H9 (cell line): ENCODE data around the gene STOM. TPM values are rescaled to one million over a fixed set of nuclear protein-coding genes. Genes with fewer than 3 reads are reported as not detected.
"Not testable (repeated sequence)": the region's sequence is repeated elsewhere in the genome, so short reads cannot be mapped to it uniquely, and the experiment has no call there.

Experiments used
- DNase-seq: peaks from one replicate; pipeline ENCODE4 v3.0.0-alpha.2; 2017
- H2AFZ ChIP-seq: one replicate; pipeline ENCODE4 v1.6.1; 2013; ENCODE audit warnings: mild to moderate bottlenecking, low read length, control low read depth, moderate library complexity
- H2AK5ac ChIP-seq: 2 replicates; pipeline ENCODE4 v1.6.1; 2013; ENCODE audit warnings: low read length, control low read depth, mixed read lengths; ENCODE audit not compliant: insufficient read length
- H2BK120ac ChIP-seq: one replicate; pipeline ENCODE4 v1.6.1; 2013; ENCODE audit warnings: low read depth, mild to moderate bottlenecking, low read length, control low read depth, inconsistent platforms; ENCODE audit not compliant: poor library complexity, severe bottlenecking
- H2BK12ac ChIP-seq: 2 replicates; pipeline ENCODE4 v1.6.1; 2013; ENCODE audit warnings: low read length, control low read depth, mixed read lengths, low read depth; ENCODE audit not compliant: insufficient read length
- H2BK15ac ChIP-seq: 2 replicates; pipeline ENCODE4 v1.6.1; 2013; ENCODE audit warnings: low read depth, low read length, control low read depth
- H2BK20ac ChIP-seq: one replicate; pipeline ENCODE4 v1.6.1; 2013; ENCODE audit warnings: low read depth, mild to moderate bottlenecking, low read length, control low read depth, inconsistent platforms; ENCODE audit not compliant: poor library complexity, severe bottlenecking
- H2BK5ac ChIP-seq: 2 replicates; pipeline ENCODE4 v1.6.1; 2013; ENCODE audit warnings: low read length, control low read depth, mixed read lengths; ENCODE audit not compliant: insufficient read length
- H3K14ac ChIP-seq: 2 replicates; pipeline ENCODE4 v1.6.1; 2013; ENCODE audit warnings: low read length, control low read depth; ENCODE audit not compliant: insufficient read depth
- H3K18ac ChIP-seq: 2 replicates; pipeline ENCODE4 v1.6.1; 2013; ENCODE audit warnings: low read depth, mild to moderate bottlenecking, mixed read lengths, low read length, control low read depth; ENCODE audit not compliant: insufficient read length
- H3K23ac ChIP-seq: 2 replicates; pipeline ENCODE4 v1.6.1; 2013; ENCODE audit warnings: low read length, control low read depth, mixed read lengths, low read depth; ENCODE audit not compliant: insufficient read length
- H3K23me2 ChIP-seq: 2 replicates; pipeline ENCODE4 v1.6.1; 2013; ENCODE audit warnings: low read depth, mild to moderate bottlenecking, mixed read lengths, low read length, control low read depth; ENCODE audit not compliant: insufficient read length, poor library complexity, severe bottlenecking
- H3K27ac ChIP-seq: 2 replicates; pipeline ENCODE4 v1.5.1; 2013; ENCODE audit warnings: low read length, control low read depth, mixed read lengths, low read depth; ENCODE audit not compliant: insufficient read length
- H3K27me3 ChIP-seq: 2 replicates; pipeline ENCODE4 v1.6.1; 2013; ENCODE audit warnings: low read length, control low read depth, inconsistent platforms; ENCODE audit not compliant: insufficient read depth
- H3K4ac ChIP-seq: 2 replicates; pipeline ENCODE4 v1.6.1; 2013; ENCODE audit warnings: low read depth, mild to moderate bottlenecking, control low read depth, inconsistent platforms, low read length, moderate library complexity
- H3K4me1 ChIP-seq: 2 replicates; pipeline ENCODE4 v1.6.1; 2013; ENCODE audit warnings: low read length, control low read depth, inconsistent platforms; ENCODE audit not compliant: insufficient read depth
- H3K4me2 ChIP-seq: 2 replicates; pipeline ENCODE4 v1.6.1; 2013; ENCODE audit warnings: low read length, control low read depth, mixed read lengths; ENCODE audit not compliant: insufficient read length, insufficient read depth
- H3K56ac ChIP-seq: 2 replicates; pipeline ENCODE4 v1.6.1; 2013; ENCODE audit warnings: low read depth, mild to moderate bottlenecking, mixed read lengths, low read length, control low read depth; ENCODE audit not compliant: insufficient read length
- H3K79me1 ChIP-seq: 2 replicates; pipeline ENCODE4 v1.6.1; 2013; ENCODE audit warnings: low read depth, mild to moderate bottlenecking, moderate library complexity, low read length, control low read depth, inconsistent platforms; ENCODE audit not compliant: insufficient read depth, poor library complexity, severe bottlenecking
- H3K79me2 ChIP-seq: 2 replicates; pipeline ENCODE4 v1.6.1; 2013; ENCODE audit warnings: low read length, control low read depth, inconsistent platforms; ENCODE audit not compliant: insufficient read depth
- H3K9ac ChIP-seq: 2 replicates; pipeline ENCODE4 v1.6.1; 2013; ENCODE audit warnings: low read length, control low read depth, mixed read lengths; ENCODE audit not compliant: insufficient read length; ENCODE audit errors: extremely low read depth
- H3K9me3 ChIP-seq: one replicate; pipeline ENCODE4 v1.6.1; 2013; ENCODE audit warnings: low read depth, low read length, inconsistent platforms; ENCODE audit not compliant: control insufficient read depth
- H3T11ph ChIP-seq: one replicate; pipeline ENCODE4 v1.6.1; 2013; ENCODE audit warnings: mild to moderate bottlenecking, low read length, control low read depth, inconsistent platforms
- H4K20me1 ChIP-seq: one replicate; pipeline ENCODE4 v1.6.1; 2013; ENCODE audit not compliant: control insufficient read depth, insufficient read length, insufficient read depth
- H4K5ac ChIP-seq: 2 replicates; pipeline ENCODE4 v1.6.1; 2013; ENCODE audit warnings: low read depth, mild to moderate bottlenecking, mixed read lengths, low read length, control low read depth; ENCODE audit not compliant: insufficient read length
- H4K8ac ChIP-seq: replicated peaks from 2 replicates; pipeline ENCODE4 v1.6.1; 2013; ENCODE audit warnings: low read length, control low read depth, mixed read lengths, low read depth; ENCODE audit not compliant: insufficient read length
- H4K91ac ChIP-seq: 2 replicates; pipeline ENCODE4 v1.6.1; 2013; ENCODE audit warnings: low read depth, mild to moderate bottlenecking, moderate library complexity, mixed read lengths, low read length, control low read depth; ENCODE audit not compliant: insufficient read length
- H3K27ac Mint-ChIP-seq, 3 experiments: 2 replicates in 2 of 3; 3 replicates in 1 of 3; pipeline ENCODE4 v1.8.0; 2020 to 2021; ENCODE audit warnings: mixed read lengths in 3 of 3, mild to moderate bottlenecking in 1 of 3, moderate library complexity in 1 of 3
- H3K27me3 Mint-ChIP-seq: 2 replicates; pipeline ENCODE4 v1.8.0; 2021; ENCODE audit warnings: low read depth, mild to moderate bottlenecking, moderate library complexity, mixed read lengths
- H3K36me3 Mint-ChIP-seq, 3 experiments: 2 replicates in 2 of 3; 3 replicates in 1 of 3; pipeline ENCODE4 v1.8.0; 2020 to 2021; ENCODE audit warnings: low read depth in 3 of 3, mixed read lengths in 3 of 3; ENCODE audit not compliant: insufficient read depth in 1 of 3
- H3K4me1 Mint-ChIP-seq, 2 experiments: 2 replicates each; pipeline ENCODE4 v1.8.0; 2020; ENCODE audit warnings: mixed read lengths in 2 of 2
- H3K4me3 Mint-ChIP-seq, 2 experiments: 2 replicates in 1 of 2; 3 replicates in 1 of 2; pipeline ENCODE4 v1.8.0; 2020 to 2021; ENCODE audit warnings: mild to moderate bottlenecking in 2 of 2, mixed read lengths in 2 of 2, moderate library complexity in 1 of 2
- H3K9me3 Mint-ChIP-seq, 2 experiments: 2 replicates in 1 of 2; 3 replicates in 1 of 2; pipeline ENCODE4 v1.8.0; 2020; ENCODE audit warnings: mild to moderate bottlenecking in 2 of 2, mixed read lengths in 2 of 2, moderate library complexity in 1 of 2
- WGBS: extraction: QIAGEN DNeasy Blood & Tissue Kit; methylation state at CpG from one replicate; pipeline ENCODE4 v1.1.7; 2013; ENCODE audit warnings: missing lambda C conversion rate, low lambda C conversion rate, mixed read lengths; ENCODE audit not compliant: insufficient read length; ENCODE audit errors: extremely low coverage; 5-methylcytosine and 5-hydroxymethylcytosine counted together
- total RNA-seq: library from RNA; stranded (reverse); gene quantifications from 2 replicates; pipeline ENCODE4 v1.2.1, GENCODE V29; 2021
- TF ChIP-seq, protein P1 (sequence below): fragments of 200-600 bp; sonication (generic); conservative IDR thresholded peaks from 3 replicates; pipeline ENCODE4 v1.8.0; 2021; ENCODE audit warnings: antibody characterized with exemption, mild to moderate bottlenecking

The STOM gene
- total RNA-seq, 1 experiment from 2014 or later, result 15.3 TPM

- H3K14ac ChIP-seq, result no peak overlapping the region
- no peak overlapping the region for H3K9ac ChIP-seq
- no peak overlapping the region for H2BK15ac ChIP-seq
- H3K27me3 Mint-ChIP-seq, result peaks cover 15% of the 10 kb centered on the region
- H2AK5ac ChIP-seq, result no peak overlapping the region
- no peak overlapping the region for H3K23ac ChIP-seq
- H3K4me2 ChIP-seq, result no peak overlapping the region
- H4K8ac ChIP-seq, result no peak overlapping the region
- H3K4ac ChIP-seq, result no peak overlapping the region
- no peak overlapping the region for H3K4me3 Mint-ChIP-seq
- no peak overlapping the region for H3K18ac ChIP-seq
- H4K91ac ChIP-seq, result no peak overlapping the region
- DNase-seq, result no peak
- peaks cover 11 to 17% of the 10 kb centered on the region in 2 experiments for H3K9me3 Mint-ChIP-seq
- TF ChIP-seq, protein P1, sequence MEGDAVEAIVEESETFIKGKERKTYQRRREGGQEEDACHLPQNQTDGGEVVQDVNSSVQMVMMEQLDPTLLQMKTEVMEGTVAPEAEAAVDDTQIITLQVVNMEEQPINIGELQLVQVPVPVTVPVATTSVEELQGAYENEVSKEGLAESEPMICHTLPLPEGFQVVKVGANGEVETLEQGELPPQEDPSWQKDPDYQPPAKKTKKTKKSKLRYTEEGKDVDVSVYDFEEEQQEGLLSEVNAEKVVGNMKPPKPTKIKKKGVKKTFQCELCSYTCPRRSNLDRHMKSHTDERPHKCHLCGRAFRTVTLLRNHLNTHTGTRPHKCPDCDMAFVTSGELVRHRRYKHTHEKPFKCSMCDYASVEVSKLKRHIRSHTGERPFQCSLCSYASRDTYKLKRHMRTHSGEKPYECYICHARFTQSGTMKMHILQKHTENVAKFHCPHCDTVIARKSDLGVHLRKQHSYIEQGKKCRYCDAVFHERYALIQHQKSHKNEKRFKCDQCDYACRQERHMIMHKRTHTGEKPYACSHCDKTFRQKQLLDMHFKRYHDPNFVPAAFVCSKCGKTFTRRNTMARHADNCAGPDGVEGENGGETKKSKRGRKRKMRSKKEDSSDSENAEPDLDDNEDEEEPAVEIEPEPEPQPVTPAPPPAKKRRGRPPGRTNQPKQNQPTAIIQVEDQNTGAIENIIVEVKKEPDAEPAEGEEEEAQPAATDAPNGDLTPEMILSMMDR, result no peak
- peaks cover 5 to 11% of the 10 kb centered on the region in 2 experiments for H3K4me1 Mint-ChIP-seq
- no peak overlapping the region for H3T11ph ChIP-seq
- no peak overlapping the region for H2BK120ac ChIP-seq
- no peaks in the 10 kb centered on the region for H3K79me2 ChIP-seq
- H3K27ac ChIP-seq, result no peak overlapping the region
- no peaks in the 10 kb centered on the region for H3K79me1 ChIP-seq
- H3K36me3 Mint-ChIP-seq, result peaks cover 0 to 4% (median 0%) of the 10 kb centered on the region in 3 experiments; a peak in 1 of 7 replicates
- no peak overlapping the region for H2BK5ac ChIP-seq
- H3K4me1 ChIP-seq, result no peaks in the 10 kb centered on the region; the same call in 1 of the 2 replicates
- H3K9me3 ChIP-seq, result no peaks in the 10 kb centered on the region
- no peak overlapping the region for H2BK12ac ChIP-seq
- no peak overlapping the region for H3K56ac ChIP-seq
- no peaks in the 10 kb centered on the region for H3K27me3 ChIP-seq
- H2AFZ ChIP-seq, result no peak overlapping the region
- no peak overlapping the region for H4K5ac ChIP-seq
- no peak overlapping the region for H2BK20ac ChIP-seq
- H3K27ac Mint-ChIP-seq, result no peak overlapping the region
- H4K20me1 ChIP-seq, result no peaks in the 10 kb centered on the region
- WGBS, result no CpG with 5 or more reads among the region's 5 CpGs
- no peaks in the 10 kb centered on the region for H3K23me2 ChIP-seq
These were observed 28.3 kb upstream of the STOM start for GRCh38 chr9:121398374-121398773.

- H3T11ph ChIP-seq, H3K79me2 ChIP-seq, H3K27ac Mint-ChIP-seq, H3K27me3 ChIP-seq, H2AK5ac ChIP-seq, H3K4me2 ChIP-seq, H3K79me1 ChIP-seq, H3K27ac ChIP-seq, H2AFZ ChIP-seq, H4K8ac ChIP-seq, H3K4me3 Mint-ChIP-seq, H3K56ac ChIP-seq, H3K14ac ChIP-seq, H2BK12ac ChIP-seq, H4K20me1 ChIP-seq, H3K23ac ChIP-seq, H3K9me3 ChIP-seq, H3K18ac ChIP-seq, H2BK20ac ChIP-seq, H2BK5ac ChIP-seq, H2BK120ac ChIP-seq, H3K4me1 ChIP-seq, H4K91ac ChIP-seq, H3K36me3 Mint-ChIP-seq, H3K23me2 ChIP-seq, H2BK15ac ChIP-seq, H3K4ac ChIP-seq, H4K5ac ChIP-seq, DNase-seq, H3K9ac ChIP-seq: not testable (repeated sequence)
- Mint-ChIP-seq H3K27me3 (peaks cover 12% of the 10 kb centered on the region), H3K4me1 (peaks cover 15 to 19% of the 10 kb centered on the region in 2 experiments), H3K9me3 (peaks cover 11 to 12% of the 10 kb centered on the region in 2 experiments)
- no CpG with 5 or more reads among the region's 1 CpG for WGBS
These were observed 27.2 kb upstream of the STOM start for GRCh38 chr9:121397277-121397676.
